ENCODE results near the gene PSME1.

- no peak for TF ChIP-seq POLR2A (IDR thresholded peaks at IDR 0.05)
- no peak for TF ChIP-seq CTCF (IDR thresholded peaks at IDR 0.05)
Observed at GRCh38 chr14:24110523-24110922, 25.5 kb upstream of the PSME1 start.
